Renal cortex interstitium (tissue), 11 donors: ENCODE results near the gene ACOXL. TPM values are rescaled to one million over a fixed set of nuclear protein-coding genes. Genes with fewer than 3 reads are reported as not detected.

ENCODE experiments used
- DNase-seq, 11 donors: peaks; one replicate each; pipeline ENCODE4 v3.0.0-alpha.2; 2013; ENCODE audit warnings: low read depth in 9 of 11, low spot score in 4 of 11; ENCODE audit errors: extremely low read depth in 1 of 11
- polyA plus RNA-seq, 3 donors: library from polyadenylated mRNA; unstranded; fragments of 120-200 nt; gene quantifications; one replicate each; pipeline ENCODE4 v1.2.1, GENCODE V29; 2013; ENCODE audit not compliant: insufficient read length in 3 of 3

ACOXL gene
- polyA plus RNA-seq, 3 donors: 0.69 to 0.83 (median 0.73) TPM

GRCh38 chr2:111118981-111119821 is 386.8 kb downstream of the ACOXL start:
- DNase-seq: peak in 9 of 11 donors; percentile 3 to 27 (median 18)

- peak in 5 of 11 donors; percentile 1 to 10 (median 9) for DNase-seq
These were observed 387.5 kb downstream of the ACOXL start for GRCh38 chr2:111119822-111120252.

- DNase-seq: peak in 10 of 11 donors; percentile 53 to 88 (median 85)
These were observed 388.1 kb downstream of the ACOXL start, which contains the start of gene BCL2L11 for GRCh38 chr2:111120253-111121027. BCL2L11 (plus strand) TSS chr2:111120914; CDS start chr2:111123746, 2,832 bp downstream.

GRCh38 chr2:111121028-111121827 is 388.9 kb downstream of the ACOXL start:
- peak in 9 of 11 donors; percentile 20 to 64 (median 46) for DNase-seq

GRCh38 chr2:111121828-111122630 is 389.7 kb downstream of the ACOXL start:
- DNase-seq: peak in 10 of 11 donors; percentile 61 to 87 (median 84)

- peak in 9 of 11 donors; percentile 41 to 66 (median 52) for DNase-seq
These were observed 390.5 kb downstream of the ACOXL start for GRCh38 chr2:111122631-111123421.

- no peak for DNase-seq
These were observed 391.4 kb downstream of the ACOXL start for GRCh38 chr2:111123751-111124150.

GRCh38 chr2:111126581-111126980 is 394.2 kb downstream of the ACOXL start:
- no peak for DNase-seq

GRCh38 chr2:111127351-111127750 is 395.0 kb downstream of the ACOXL start:
- DNase-seq: no peak

GRCh38 chr2:111128096-111128495 is 395.7 kb downstream of the ACOXL start:
- DNase-seq: no peak

- DNase-seq: no peak
These were observed 401.2 kb downstream of the ACOXL start for GRCh38 chr2:111133603-111134002.

GRCh38 chr2:111134055-111134454 is 401.7 kb downstream of the ACOXL start:
- DNase-seq: no peak

GRCh38 chr2:111135237-111135909 is 403.0 kb downstream of the ACOXL start:
- no peak for DNase-seq

- DNase-seq: no peak
These were observed 403.5 kb downstream of the ACOXL start for GRCh38 chr2:111135910-111136297.

GRCh38 chr2:111138839-111139238 is 406.5 kb downstream of the ACOXL start:
- no peak for DNase-seq

- no peak for DNase-seq
These were observed 407.4 kb downstream of the ACOXL start for GRCh38 chr2:111139637-111140317.
